ENCODE results near the gene LCN1. TPM values are rescaled to one million over a fixed set of nuclear protein-coding genes. Genes with fewer than 3 reads are reported as not detected.

The LCN1 gene
- total and polyA plus RNA-seq, 4 donors, result not detected

- TF ChIP-seq GABPA (IDR thresholded peaks at IDR 0.05 in 1 of 2, conservative IDR thresholded peaks at IDR 0.05 in 1 of 2) (no peak), TAF1 (conservative IDR thresholded peaks at IDR 0.05) (no peak), SP1 (IDR thresholded peaks at IDR 0.05) (no peak), FOXA1 (IDR thresholded peaks at IDR 0.05) (no peak), EGR1 (IDR thresholded peaks at IDR 0.05; ENCODE audit: low read depth in 2 of 2) (no peak), FOXA2 (IDR thresholded peaks at IDR 0.05) (no peak), ZBTB33 (IDR thresholded peaks at IDR 0.05) (no peak), JUND (IDR thresholded peaks at IDR 0.05) (no peak), RAD21 (IDR thresholded peaks at IDR 0.05) (no peak), ATF3 (IDR thresholded peaks at IDR 0.05) (no peak)
- Histone ChIP-seq H3K27me3 (ENCODE audit: control insufficient read depth in 4 of 4, insufficient read depth in 4 of 4, low read length in 3 of 4) (peaks cover 0 to 2% (median 0%) of the 10 kb centered on the region in 4 donors), H3K9me3 (ENCODE audit: control insufficient read depth in 4 of 4, low read length in 3 of 4) (no peaks in the 10 kb centered on the region), H3K4me1 (ENCODE audit: control insufficient read depth in 4 of 4, insufficient read depth in 4 of 4, low read length in 3 of 4) (peaks cover 0 to 4% (median 0%) of the 10 kb centered on the region in 4 donors), H3K36me3 (ENCODE audit: control insufficient read depth in 4 of 4, insufficient read depth in 3 of 4, low read depth in 1 of 4, low read length in 3 of 4) (peaks cover 3 to 22% (median 9%) of the 10 kb centered on the region in 4 donors), H3K4me3 (ENCODE audit: low read depth in 1 of 3, low read length in 3 of 3) (no peak overlapping the region), H3K9ac (ENCODE audit: low read depth in 1 of 2, low read length in 2 of 2) (no peak overlapping the region), H3K27ac (ENCODE audit: low read depth in 1 of 2, low read length in 2 of 2) (no peak overlapping the region)
- no peak for DNase-seq (ENCODE audit: low spot score)
- 93% methylated on average over 23 of the region's 23 CpGs for WGBS
These were observed 13.9 kb upstream of the LCN1 start for GRCh38 chr9:135507104-135508035.

- 86% methylated on average over 9 of the region's 9 CpGs for WGBS
- no peak for TF ChIP-seq TAF1 (conservative IDR thresholded peaks at IDR 0.05)
- no peak for TF ChIP-seq ATF3 (IDR thresholded peaks at IDR 0.05)
- no peak for TF ChIP-seq ZBTB33 (IDR thresholded peaks at IDR 0.05)
- no peak for TF ChIP-seq RXRA (IDR thresholded peaks at IDR 0.05)
- TF ChIP-seq JUND (IDR thresholded peaks at IDR 0.05), result no peak
- TF ChIP-seq FOXA2 (IDR thresholded peaks at IDR 0.05), result no peak
- TF ChIP-seq REST (IDR thresholded peaks at IDR 0.05), result no peak
- TF ChIP-seq RAD21 (IDR thresholded peaks at IDR 0.05), result no peak
- TF ChIP-seq GABPA (IDR thresholded peaks at IDR 0.05 in 1 of 2, conservative IDR thresholded peaks at IDR 0.05 in 1 of 2), result no peak
- no peak for TF ChIP-seq MAX (IDR thresholded peaks at IDR 0.05)
- TF ChIP-seq HNF4A (conservative IDR thresholded peaks at IDR 0.05), result no peak
- no peak for TF ChIP-seq NR2F2 (IDR thresholded peaks at IDR 0.05)
- no peak for TF ChIP-seq FOXA1 (IDR thresholded peaks at IDR 0.05)
- TF ChIP-seq YY1 (IDR thresholded peaks at IDR 0.05), result no peak
- no peak for TF ChIP-seq HNF4G (IDR thresholded peaks at IDR 0.05)
- TF ChIP-seq CTCF (IDR thresholded peaks at IDR 0.05; ENCODE audit: low read depth, low read length, missing input control), result no peak
- no peak for DNase-seq (ENCODE audit: low spot score)
These were observed 12.9 kb upstream of the LCN1 start for GRCh38 chr9:135508211-135508820.

More at GRCh38 chr9:135508211-135508820, 12.9 kb upstream of the LCN1 start:
- Histone ChIP-seq H3K4me1 (ENCODE audit: control insufficient read depth in 4 of 4, insufficient read depth in 4 of 4, low read length in 3 of 4) (peaks cover 0 to 4% (median 0%) of the 10 kb centered on the region in 4 donors), H3K27ac (ENCODE audit: low read depth in 1 of 2, low read length in 2 of 2) (no peak overlapping the region), H3K27me3 (ENCODE audit: control insufficient read depth in 4 of 4, insufficient read depth in 4 of 4, low read length in 3 of 4) (peaks cover 0 to 2% (median 0%) of the 10 kb centered on the region in 4 donors), H3K9ac (ENCODE audit: low read depth in 1 of 2, low read length in 2 of 2) (no peak overlapping the region), H3K9me3 (ENCODE audit: control insufficient read depth in 4 of 4, low read length in 3 of 4) (no peaks in the 10 kb centered on the region), H3K36me3 (ENCODE audit: control insufficient read depth in 4 of 4, insufficient read depth in 3 of 4, low read depth in 1 of 4, low read length in 3 of 4) (peaks cover 3 to 13% (median 7%) of the 10 kb centered on the region in 4 donors), H3K4me3 (ENCODE audit: low read depth in 1 of 3, low read length in 3 of 3) (no peak overlapping the region)
